ENCODE data around the gene TC2N.

DNA sequence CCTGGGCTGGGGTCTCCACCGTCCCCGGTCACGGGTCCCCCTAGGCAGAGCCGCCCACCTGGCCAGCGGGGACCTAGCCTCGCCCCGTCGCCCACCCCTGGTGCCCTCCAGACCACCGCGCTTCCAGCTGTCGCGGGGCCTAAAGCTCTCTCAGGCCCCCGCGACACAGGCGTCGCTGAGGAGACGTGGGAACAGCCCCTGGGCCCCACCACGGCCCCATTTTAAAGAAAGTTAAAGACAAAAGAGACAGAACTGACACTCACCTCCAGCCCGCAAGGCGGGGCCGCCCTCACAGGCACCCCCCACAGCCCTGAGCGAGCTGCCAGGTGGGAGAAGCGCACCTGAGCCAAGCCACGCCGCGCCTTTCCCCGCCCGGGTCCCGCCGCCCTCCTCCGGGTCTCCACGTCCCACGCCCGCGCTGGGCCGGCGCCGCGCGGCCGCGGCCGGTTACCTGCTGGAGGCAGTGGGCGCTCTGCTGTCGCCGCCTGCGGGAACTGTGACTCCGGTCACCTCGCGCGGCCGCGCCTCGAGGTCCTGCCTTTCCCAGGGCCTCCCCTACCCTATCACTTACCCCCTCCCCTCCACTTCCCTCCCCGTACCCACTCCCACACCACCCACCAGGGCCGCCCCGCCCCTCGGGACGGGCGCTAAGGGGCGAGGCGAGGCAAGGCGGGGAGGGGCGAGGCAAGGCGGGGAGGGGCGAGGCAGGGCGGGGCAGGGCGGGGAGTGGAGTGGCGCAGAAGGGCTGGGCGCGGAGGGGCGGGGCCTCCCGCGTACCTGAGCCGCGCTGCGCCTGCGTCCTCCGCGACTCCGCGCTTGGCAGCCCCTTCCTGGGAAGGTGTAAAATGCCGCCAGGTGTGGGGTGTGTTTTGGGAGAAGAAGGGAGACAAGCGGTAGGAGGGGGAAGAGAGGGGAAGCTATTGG, 31.2 kb downstream of the TC2N start:
- TF ChIP-seq, protein P1, sequence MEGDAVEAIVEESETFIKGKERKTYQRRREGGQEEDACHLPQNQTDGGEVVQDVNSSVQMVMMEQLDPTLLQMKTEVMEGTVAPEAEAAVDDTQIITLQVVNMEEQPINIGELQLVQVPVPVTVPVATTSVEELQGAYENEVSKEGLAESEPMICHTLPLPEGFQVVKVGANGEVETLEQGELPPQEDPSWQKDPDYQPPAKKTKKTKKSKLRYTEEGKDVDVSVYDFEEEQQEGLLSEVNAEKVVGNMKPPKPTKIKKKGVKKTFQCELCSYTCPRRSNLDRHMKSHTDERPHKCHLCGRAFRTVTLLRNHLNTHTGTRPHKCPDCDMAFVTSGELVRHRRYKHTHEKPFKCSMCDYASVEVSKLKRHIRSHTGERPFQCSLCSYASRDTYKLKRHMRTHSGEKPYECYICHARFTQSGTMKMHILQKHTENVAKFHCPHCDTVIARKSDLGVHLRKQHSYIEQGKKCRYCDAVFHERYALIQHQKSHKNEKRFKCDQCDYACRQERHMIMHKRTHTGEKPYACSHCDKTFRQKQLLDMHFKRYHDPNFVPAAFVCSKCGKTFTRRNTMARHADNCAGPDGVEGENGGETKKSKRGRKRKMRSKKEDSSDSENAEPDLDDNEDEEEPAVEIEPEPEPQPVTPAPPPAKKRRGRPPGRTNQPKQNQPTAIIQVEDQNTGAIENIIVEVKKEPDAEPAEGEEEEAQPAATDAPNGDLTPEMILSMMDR (IDR thresholded peaks at IDR 0.05; ENCODE audit: low read length), result peak; percentile 35; the same call in 1 of the 2 replicates
- no peak for TF ChIP-seq EZH2 (IDR thresholded peaks at IDR 0.05; ENCODE audit: borderline replicate concordance, low read length)
